ENCODE data around the gene FBN1.

DNA sequence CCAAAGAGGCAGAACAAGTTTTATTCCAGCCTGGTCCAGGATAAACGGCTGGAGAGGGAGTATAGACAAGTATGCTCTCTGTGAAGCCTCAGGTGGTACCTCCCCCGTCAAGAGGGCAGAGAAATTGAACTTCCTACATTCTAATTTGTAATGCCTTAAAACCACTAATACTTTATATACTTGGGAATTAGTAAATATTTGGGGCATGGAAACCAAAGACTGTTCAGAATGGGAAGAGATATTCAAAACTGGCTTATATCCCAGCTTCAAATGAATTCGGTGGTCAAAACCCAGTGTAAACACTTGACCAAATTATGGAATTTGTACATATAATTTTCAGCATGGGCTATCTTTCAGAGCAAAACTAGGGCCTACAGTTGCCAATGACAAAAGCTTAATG, 122.6 kb downstream of the FBN1 start:
- TF ChIP-seq CTCF (IDR thresholded peaks at IDR 0.05) (no peak), POLR2A (IDR thresholded peaks at IDR 0.05) (no peak), POLR2AphosphoS5 (IDR thresholded peaks at IDR 0.05) (no peak), EP300 (IDR thresholded peaks at IDR 0.05) (no peak)

All from upper lobe of left lung (tissue), 4 donors.